ENCODE measurements around the gene MAP1S. TPM values are rescaled to one million over a fixed set of nuclear protein-coding genes. Genes with fewer than 3 reads are reported as not detected.

The MAP1S gene
- total RNA-seq, 1 donor from 2014 or later = 111 TPM

GRCh38 chr19:17755443-17755890, 36.2 kb downstream of the MAP1S start:
- DNase-seq = no peak
- no peak for TF ChIP-seq CTCF (IDR thresholded peaks at IDR 0.05; ENCODE audit: partially characterized antibody, unreplicated experiment)
- H3K27me3 Mint-ChIP-seq (ENCODE audit: unreplicated experiment) = peaks cover 3% of the 10 kb centered on the region
- H3K27ac Mint-ChIP-seq (ENCODE audit: unreplicated experiment) = peak overlapping the region; percentile 80
- H3K4me1 Mint-ChIP-seq (ENCODE audit: low read depth, unreplicated experiment) = peaks cover 23% of the 10 kb centered on the region
- H3K4me3 Mint-ChIP-seq (ENCODE audit: unreplicated experiment) = peak overlapping the region; percentile 80
- no peaks in the 10 kb centered on the region for H3K36me3 Mint-ChIP-seq (ENCODE audit: unreplicated experiment)
- H3K9me3 Mint-ChIP-seq (ENCODE audit: unreplicated experiment) = peaks cover 9% of the 10 kb centered on the region

GRCh38 chr19:17755977-17756670, 36.8 kb downstream of the MAP1S start:
- peak; percentile 89 for DNase-seq
- Mint-ChIP-seq H3K9me3 (ENCODE audit: unreplicated experiment) (peaks cover 9% of the 10 kb centered on the region), H3K27ac (ENCODE audit: unreplicated experiment) (peak overlapping the region; percentile 80), H3K4me3 (ENCODE audit: unreplicated experiment) (peak overlapping the region; percentile 66), H3K4me1 (ENCODE audit: low read depth, unreplicated experiment) (peaks cover 23% of the 10 kb centered on the region), H3K27me3 (ENCODE audit: unreplicated experiment) (peaks cover 3% of the 10 kb centered on the region), H3K36me3 (ENCODE audit: unreplicated experiment) (no peaks in the 10 kb centered on the region)
- no peak for TF ChIP-seq CTCF (IDR thresholded peaks at IDR 0.05; ENCODE audit: partially characterized antibody, unreplicated experiment)

- no peak for DNase-seq
- Mint-ChIP-seq H3K27ac (ENCODE audit: unreplicated experiment) (peak overlapping the region; percentile 48), H3K9me3 (ENCODE audit: unreplicated experiment) (peaks cover 9% of the 10 kb centered on the region)
These were observed 37.8 kb downstream of the MAP1S start for GRCh38 chr19:17757125-17757524.

GRCh38 chr19:17758515-17758914, 39.2 kb downstream of the MAP1S start:
- Mint-ChIP-seq H3K27me3 (ENCODE audit: unreplicated experiment) (peaks cover 3% of the 10 kb centered on the region), H3K36me3 (ENCODE audit: unreplicated experiment) (no peaks in the 10 kb centered on the region)

More at GRCh38 chr19:17757125-17757524, 37.8 kb downstream of the MAP1S start:
- TF ChIP-seq CTCF (IDR thresholded peaks at IDR 0.05; ENCODE audit: partially characterized antibody, unreplicated experiment) = no peak
- H3K4me1 Mint-ChIP-seq (ENCODE audit: low read depth, unreplicated experiment) = peaks cover 23% of the 10 kb centered on the region
- H3K4me3 Mint-ChIP-seq (ENCODE audit: unreplicated experiment) = no peak overlapping the region
- peaks cover 3% of the 10 kb centered on the region for H3K27me3 Mint-ChIP-seq (ENCODE audit: unreplicated experiment)
- no peaks in the 10 kb centered on the region for H3K36me3 Mint-ChIP-seq (ENCODE audit: unreplicated experiment)

More at GRCh38 chr19:17758515-17758914, 39.2 kb downstream of the MAP1S start:
- H3K4me3 Mint-ChIP-seq (ENCODE audit: unreplicated experiment) = no peak overlapping the region
- no peak overlapping the region for H3K27ac Mint-ChIP-seq (ENCODE audit: unreplicated experiment)
- H3K4me1 Mint-ChIP-seq (ENCODE audit: low read depth, unreplicated experiment) = peaks cover 23% of the 10 kb centered on the region
- DNase-seq = no peak
- TF ChIP-seq CTCF (IDR thresholded peaks at IDR 0.05; ENCODE audit: partially characterized antibody, unreplicated experiment) = no peak
- peaks cover 11% of the 10 kb centered on the region for H3K9me3 Mint-ChIP-seq (ENCODE audit: unreplicated experiment)

All from glutamatergic neuron (in vitro differentiated cells).